IPS-20b (cell line): ENCODE measurements around the gene ACKR1.
A peak's percentile ranks its signal among the peaks of the same experiment; 100 is the strongest.

Source experiments
- H3K27ac ChIP-seq: one replicate; pipeline ENCODE4 v1.5.1; 2013; ENCODE audit warnings: low read length
- H3K27me3 ChIP-seq: 2 replicates; pipeline ENCODE4 v1.6.1; 2013; ENCODE audit warnings: mild to moderate bottlenecking, low read length, inconsistent platforms; ENCODE audit not compliant: insufficient read depth
- H3K36me3 ChIP-seq: 2 replicates; pipeline ENCODE4 v1.6.1; 2013; ENCODE audit warnings: low read depth, mild to moderate bottlenecking, inconsistent platforms, low read length, moderate library complexity; ENCODE audit not compliant: insufficient read depth
- H3K4me1 ChIP-seq: 2 replicates; pipeline ENCODE4 v1.6.1; 2013; ENCODE audit warnings: mild to moderate bottlenecking, control low read depth, inconsistent platforms, low read length, moderate library complexity; ENCODE audit not compliant: insufficient read depth
- H3K4me3 ChIP-seq: 2 replicates; pipeline ENCODE4 v1.5.1; 2013; ENCODE audit warnings: mild to moderate bottlenecking, low read length, inconsistent platforms
- H3K9ac ChIP-seq: 2 replicates; pipeline ENCODE4 v1.6.1; 2013; ENCODE audit warnings: low read depth, mild to moderate bottlenecking, inconsistent platforms, low read length, moderate library complexity
- H3K9me3 ChIP-seq: 2 replicates; pipeline ENCODE4 v1.6.1; 2013; ENCODE audit warnings: mild to moderate bottlenecking, low read depth, low read length, inconsistent platforms; ENCODE audit not compliant: insufficient read depth

ACKR1 gene

DNA sequence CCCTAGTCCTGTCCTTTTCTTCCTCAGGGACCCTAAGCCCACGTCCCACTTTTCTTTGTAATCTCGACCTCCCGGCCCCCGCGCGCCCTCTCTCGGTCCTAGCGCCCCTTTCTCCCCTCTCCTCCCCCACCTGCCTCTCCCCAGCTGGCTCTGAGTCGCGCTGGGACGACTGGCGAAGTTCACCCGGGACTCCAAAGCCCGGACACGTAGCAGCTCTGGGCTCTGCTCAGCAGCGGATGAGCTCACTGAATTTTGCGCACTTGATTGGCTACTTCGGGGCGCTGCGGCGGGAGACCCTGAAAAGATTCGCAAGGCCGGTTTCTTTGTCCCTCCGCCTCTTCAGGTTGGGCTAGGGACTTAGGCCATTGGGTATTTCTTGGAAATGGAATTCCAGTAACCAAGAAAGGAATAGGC lies 16.3 kb upstream of the ACKR1 start:
- Histone ChIP-seq H3K27ac (peak overlapping the region; percentile 86), H3K4me3 (peak overlapping the region; percentile 86), H3K9ac (peak overlapping the region; percentile 75; the same call in 1 of the 2 replicates), H3K9me3 (no peaks in the 10 kb centered on the region), H3K27me3 (peaks cover 11% of the 10 kb centered on the region), H3K4me1 (peaks cover 12% of the 10 kb centered on the region; the same call in 1 of the 2 replicates), H3K36me3 (no peaks in the 10 kb centered on the region)

DNA sequence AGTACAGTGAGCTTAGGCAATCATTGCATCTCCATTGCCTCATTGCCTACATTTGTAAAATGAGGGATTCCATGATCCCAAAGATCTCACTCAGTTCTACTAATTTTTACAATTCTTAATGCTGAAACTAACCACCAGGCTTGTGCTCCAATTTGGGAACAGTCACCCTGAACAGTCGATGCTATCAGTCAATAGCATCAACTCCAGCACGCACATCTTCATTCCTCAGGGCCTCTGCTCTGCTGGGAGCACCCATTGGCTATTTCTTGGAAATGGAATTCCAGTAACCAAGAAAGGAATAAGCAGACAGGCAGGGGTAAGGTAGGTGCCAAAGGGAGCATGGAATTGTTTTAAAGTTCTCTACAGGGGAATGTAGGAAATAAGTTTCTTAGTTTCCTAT lies 14.2 kb upstream of the ACKR1 start:
- peaks cover 12% of the 10 kb centered on the region; the same call in 1 of the 2 replicates for H3K4me1 ChIP-seq
- H3K27me3 ChIP-seq, result peaks cover 11% of the 10 kb centered on the region
- H3K9me3 ChIP-seq, result no peaks in the 10 kb centered on the region
- H3K36me3 ChIP-seq, result no peaks in the 10 kb centered on the region
- H3K9ac ChIP-seq, result no peak overlapping the region
- no peak overlapping the region for H3K4me3 ChIP-seq
- no peak overlapping the region for H3K27ac ChIP-seq

DNA sequence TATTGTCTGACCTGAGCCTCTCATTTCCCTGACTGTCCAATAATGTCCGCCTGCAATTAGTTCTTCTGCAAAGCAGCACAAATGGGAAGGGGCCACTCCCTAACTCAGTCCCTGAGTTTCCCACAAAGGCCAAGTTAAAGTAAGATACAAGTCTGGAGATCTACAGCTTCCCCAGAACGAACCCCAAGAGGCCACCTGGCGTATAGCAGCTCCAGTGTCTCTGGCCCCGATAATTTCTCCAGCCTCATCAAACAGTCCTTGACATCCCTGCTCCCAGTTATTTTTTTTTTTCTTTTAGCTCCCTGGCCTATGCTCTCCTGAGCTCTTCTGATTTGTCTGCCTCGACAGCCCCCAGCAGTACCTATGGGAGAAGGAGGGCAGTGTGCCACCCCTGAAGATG lies 8.1 kb upstream of the ACKR1 start:
- Histone ChIP-seq H3K27me3 (no peaks in the 10 kb centered on the region), H3K36me3 (no peaks in the 10 kb centered on the region), H3K9ac (no peak overlapping the region), H3K9me3 (no peaks in the 10 kb centered on the region), H3K4me1 (no peaks in the 10 kb centered on the region), H3K27ac (no peak overlapping the region), H3K4me3 (no peak overlapping the region)

DNA sequence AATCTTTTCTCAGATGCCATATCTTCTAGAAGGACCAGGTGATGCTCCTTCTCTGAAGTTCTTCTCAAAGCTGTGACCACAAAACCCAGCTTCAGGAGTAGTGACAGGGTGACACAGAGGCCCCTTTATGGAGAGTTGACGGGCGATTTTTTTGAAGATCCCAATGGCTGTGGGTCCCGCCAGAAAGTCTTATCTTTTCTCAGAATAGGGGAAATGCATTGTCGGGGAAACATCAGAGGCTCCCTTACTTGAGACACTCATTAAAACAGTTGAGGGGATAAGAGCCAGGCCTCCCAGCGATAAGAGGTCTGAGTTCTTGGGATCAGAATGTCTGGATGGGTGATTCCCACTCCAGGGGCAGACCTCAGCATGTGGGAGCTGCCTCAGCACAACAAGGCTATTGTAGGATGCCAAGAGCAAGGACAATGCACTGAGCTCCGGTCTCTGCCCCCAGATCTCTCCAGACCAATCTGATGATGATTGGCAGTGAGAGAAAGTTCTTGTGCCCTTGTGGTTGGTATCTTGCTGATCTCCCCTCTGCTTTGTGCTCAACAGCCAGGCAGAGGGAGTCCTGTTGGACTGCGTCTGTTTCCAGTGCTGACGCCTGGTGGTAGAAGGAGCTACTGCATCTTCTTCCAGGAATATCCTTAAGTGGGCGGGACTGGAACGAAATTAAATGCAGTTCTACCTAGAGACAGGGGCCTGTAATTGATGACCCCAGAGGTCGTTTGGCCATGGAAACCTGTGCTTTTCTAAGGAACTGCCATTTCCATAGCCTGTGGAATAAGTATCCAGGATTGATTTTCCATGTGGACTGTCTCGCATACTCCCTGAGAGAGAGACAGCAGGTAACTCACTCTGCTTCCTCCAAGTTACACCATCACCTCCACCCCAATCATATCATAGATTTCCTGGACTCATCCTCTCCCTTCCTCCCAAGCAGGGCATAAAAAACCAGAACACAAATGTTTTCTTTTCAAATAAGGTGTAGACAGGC lies 6.8 kb upstream of the ACKR1 start:
- Histone ChIP-seq H3K9ac (no peak overlapping the region), H3K27ac (no peak overlapping the region), H3K36me3 (no peaks in the 10 kb centered on the region), H3K4me1 (no peaks in the 10 kb centered on the region), H3K4me3 (no peak overlapping the region), H3K9me3 (no peaks in the 10 kb centered on the region), H3K27me3 (no peaks in the 10 kb centered on the region)

DNA sequence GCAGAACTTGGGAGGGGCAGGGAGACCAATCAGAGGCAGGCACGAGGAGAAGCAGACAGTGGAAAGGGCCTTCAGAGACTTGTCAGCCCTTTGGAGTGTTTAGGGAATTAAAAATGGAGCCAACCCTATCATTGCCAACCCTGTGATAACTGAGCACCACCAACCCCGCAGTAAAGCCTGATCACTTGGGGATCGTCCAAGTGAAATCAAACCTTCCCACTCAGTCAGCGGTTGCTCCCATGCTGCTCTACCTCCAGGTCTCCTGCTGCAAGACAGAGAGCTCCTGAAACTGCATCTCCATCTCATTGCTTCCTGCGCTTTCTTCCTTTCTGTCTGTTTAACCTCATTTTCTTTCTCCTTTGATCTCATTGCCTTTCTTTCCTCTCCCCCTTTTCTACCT lies 4.8 kb upstream of the ACKR1 start:
- Histone ChIP-seq H3K27ac (no peak overlapping the region), H3K4me1 (no peaks in the 10 kb centered on the region), H3K36me3 (no peaks in the 10 kb centered on the region), H3K9me3 (no peaks in the 10 kb centered on the region), H3K27me3 (no peaks in the 10 kb centered on the region; the same call in 1 of the 2 replicates), H3K9ac (no peak overlapping the region), H3K4me3 (no peak overlapping the region)

DNA sequence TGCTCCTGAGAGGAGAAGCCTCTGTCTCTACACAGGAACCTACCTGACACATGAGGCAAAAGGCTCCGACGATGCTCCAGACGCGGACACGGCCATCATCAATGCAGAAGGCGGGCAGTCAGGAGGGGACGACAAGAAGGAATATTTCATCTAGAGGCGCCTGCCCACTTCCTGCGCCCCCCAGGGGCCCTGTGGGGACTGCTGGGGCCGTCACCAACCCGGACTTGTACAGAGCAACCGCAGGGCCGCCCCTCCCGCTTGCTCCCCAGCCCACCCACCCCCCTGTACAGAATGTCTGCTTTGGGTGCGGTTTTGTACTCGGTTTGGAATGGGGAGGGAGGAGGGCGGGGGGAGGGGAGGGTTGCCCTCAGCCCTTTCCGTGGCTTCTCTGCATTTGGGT lies 3.9 kb upstream of the ACKR1 start:
- no peak overlapping the region for H3K4me3 ChIP-seq

DNA sequence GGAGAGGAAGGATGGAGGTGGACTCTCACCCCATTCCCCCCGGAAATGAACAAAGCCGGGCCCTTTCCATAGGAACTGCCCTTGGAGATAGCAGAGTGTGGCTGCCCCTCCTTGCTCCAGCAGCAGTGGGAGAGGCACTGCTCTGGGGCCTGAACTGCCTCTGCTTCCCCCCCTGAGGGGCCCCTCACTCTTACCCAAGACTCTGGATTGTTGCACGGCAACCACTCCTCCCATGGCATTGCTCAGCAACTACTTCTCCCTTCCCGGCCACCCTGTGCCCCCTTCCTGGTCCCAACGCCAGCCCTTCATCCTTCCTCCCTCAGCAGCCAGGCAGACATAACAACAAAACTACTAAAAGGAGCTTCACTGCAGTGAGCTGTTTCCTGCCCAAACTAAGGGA lies 3.0 kb upstream of the ACKR1 start:
- H3K27me3 ChIP-seq, result no peaks in the 10 kb centered on the region; the same call in 1 of the 2 replicates
- H3K4me3 ChIP-seq, result no peak overlapping the region

More for the DNA sequence above, 3.9 kb upstream of the ACKR1 start:
- Histone ChIP-seq H3K36me3 (no peaks in the 10 kb centered on the region), H3K27ac (no peak overlapping the region), H3K4me1 (no peaks in the 10 kb centered on the region), H3K9ac (no peak overlapping the region), H3K9me3 (no peaks in the 10 kb centered on the region), H3K27me3 (no peaks in the 10 kb centered on the region; the same call in 1 of the 2 replicates)

DNA sequence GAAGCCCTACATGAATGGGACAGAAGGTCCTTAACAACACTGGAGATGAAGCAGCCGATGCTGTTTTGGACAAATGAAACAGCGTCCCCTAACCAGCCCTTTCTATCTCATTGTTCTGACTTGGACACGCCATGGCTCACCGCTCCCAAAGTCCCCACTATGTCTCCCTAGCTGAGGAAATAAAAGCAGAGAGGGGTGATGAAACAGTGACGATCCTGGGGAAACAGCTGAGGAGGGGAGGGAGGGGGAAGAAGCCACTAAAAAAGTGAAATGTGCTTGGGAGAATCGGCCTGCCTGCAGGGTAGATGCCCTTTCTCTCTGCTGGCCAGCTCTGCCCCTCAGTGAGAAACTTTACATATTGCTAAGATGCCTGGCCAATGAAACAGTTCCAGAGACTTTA lies 1.1 kb upstream of the ACKR1 start:
- H3K4me1 ChIP-seq, result peaks cover 4% of the 10 kb centered on the region; the same call in 1 of the 2 replicates
- H3K36me3 ChIP-seq, result no peaks in the 10 kb centered on the region
- H3K9ac ChIP-seq, result no peak overlapping the region
- no peaks in the 10 kb centered on the region for H3K9me3 ChIP-seq
- no peak overlapping the region for H3K27ac ChIP-seq
- peaks cover 12% of the 10 kb centered on the region for H3K27me3 ChIP-seq
- no peak overlapping the region for H3K4me3 ChIP-seq

More for the DNA sequence above, 3.0 kb upstream of the ACKR1 start:
- H3K4me1 ChIP-seq, result no peaks in the 10 kb centered on the region
- H3K27ac ChIP-seq, result no peak overlapping the region
- H3K9me3 ChIP-seq, result no peaks in the 10 kb centered on the region
- H3K36me3 ChIP-seq, result no peaks in the 10 kb centered on the region
- no peak overlapping the region for H3K9ac ChIP-seq

DNA sequence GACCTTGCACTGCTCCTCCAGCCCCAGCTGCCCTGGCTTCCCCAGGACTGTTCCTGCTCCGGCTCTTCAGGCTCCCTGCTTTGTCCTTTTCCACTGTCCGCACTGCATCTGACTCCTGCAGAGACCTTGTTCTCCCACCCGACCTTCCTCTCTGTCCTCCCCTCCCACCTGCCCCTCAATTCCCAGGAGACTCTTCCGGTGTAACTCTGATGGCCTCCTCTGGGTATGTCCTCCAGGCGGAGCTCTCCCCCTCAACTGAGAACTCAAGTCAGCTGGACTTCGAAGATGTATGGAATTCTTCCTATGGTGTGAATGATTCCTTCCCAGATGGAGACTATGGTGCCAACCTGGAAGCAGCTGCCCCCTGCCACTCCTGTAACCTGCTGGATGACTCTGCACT lies 550 bp downstream of the ACKR1 start:
- Histone ChIP-seq H3K9ac (no peak overlapping the region), H3K4me3 (no peak overlapping the region), H3K27me3 (peaks cover 12% of the 10 kb centered on the region), H3K36me3 (no peaks in the 10 kb centered on the region), H3K9me3 (no peaks in the 10 kb centered on the region), H3K4me1 (peaks cover 10% of the 10 kb centered on the region; the same call in 1 of the 2 replicates), H3K27ac (no peak overlapping the region)

DNA sequence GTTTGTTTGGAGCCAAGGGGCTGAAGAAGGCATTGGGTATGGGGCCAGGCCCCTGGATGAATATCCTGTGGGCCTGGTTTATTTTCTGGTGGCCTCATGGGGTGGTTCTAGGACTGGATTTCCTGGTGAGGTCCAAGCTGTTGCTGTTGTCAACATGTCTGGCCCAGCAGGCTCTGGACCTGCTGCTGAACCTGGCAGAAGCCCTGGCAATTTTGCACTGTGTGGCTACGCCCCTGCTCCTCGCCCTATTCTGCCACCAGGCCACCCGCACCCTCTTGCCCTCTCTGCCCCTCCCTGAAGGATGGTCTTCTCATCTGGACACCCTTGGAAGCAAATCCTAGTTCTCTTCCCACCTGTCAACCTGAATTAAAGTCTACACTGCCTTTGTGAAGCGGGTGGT lies 1.4 kb downstream of the ACKR1 start:
- no peaks in the 10 kb centered on the region for H3K36me3 ChIP-seq
- no peak overlapping the region for H3K4me3 ChIP-seq
- H3K9me3 ChIP-seq, result no peaks in the 10 kb centered on the region
- no peak overlapping the region for H3K27ac ChIP-seq
- no peak overlapping the region for H3K9ac ChIP-seq
- H3K4me1 ChIP-seq, result peaks cover 10% of the 10 kb centered on the region; the same call in 1 of the 2 replicates
- H3K27me3 ChIP-seq, result peaks cover 12% of the 10 kb centered on the region

DNA sequence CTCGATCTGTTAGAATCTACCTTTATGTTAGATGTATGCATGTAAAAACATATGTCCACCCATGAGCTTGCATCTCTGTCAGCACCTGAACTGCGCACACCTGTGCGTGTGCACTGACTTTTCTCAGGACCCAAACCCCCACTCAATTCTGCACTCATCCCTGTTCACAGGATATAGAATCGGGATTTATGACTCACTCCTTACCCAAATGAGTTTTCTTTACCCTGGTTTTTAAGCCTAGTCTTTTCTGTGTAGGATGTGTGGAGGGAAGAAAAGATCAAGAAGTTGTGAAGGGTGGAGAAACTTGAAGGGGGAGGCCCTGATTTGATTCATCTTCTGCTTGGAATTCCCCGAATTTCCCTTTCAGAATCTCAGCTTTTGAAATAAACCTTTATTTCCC lies 2.4 kb downstream of the ACKR1 start:
- Histone ChIP-seq H3K4me1 (peaks cover 10% of the 10 kb centered on the region; the same call in 1 of the 2 replicates), H3K27ac (no peak overlapping the region), H3K27me3 (peaks cover 12% of the 10 kb centered on the region), H3K9me3 (no peaks in the 10 kb centered on the region), H3K9ac (no peak overlapping the region), H3K4me3 (no peak overlapping the region), H3K36me3 (no peaks in the 10 kb centered on the region)

DNA sequence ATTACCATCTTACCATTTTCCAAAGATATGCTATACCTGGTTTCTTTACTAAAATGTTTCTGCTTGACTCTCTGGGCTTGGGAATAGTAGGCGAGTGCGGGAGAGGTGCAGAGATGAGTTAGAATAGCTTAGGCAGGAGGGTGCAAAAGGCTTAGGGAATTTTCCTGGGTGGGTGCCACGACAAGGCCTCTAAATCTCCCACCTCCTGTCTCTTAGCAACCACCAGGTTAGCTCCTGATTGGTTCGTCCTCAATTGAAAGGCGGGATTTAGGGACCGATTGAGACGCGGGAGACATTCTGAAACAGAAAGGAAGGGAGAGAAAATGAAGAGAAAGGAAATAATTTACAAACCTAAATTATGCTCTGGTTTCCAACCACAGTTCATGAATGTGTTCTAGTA lies 3.1 kb downstream of the ACKR1 start:
- Histone ChIP-seq H3K4me1 (peaks cover 10% of the 10 kb centered on the region; the same call in 1 of the 2 replicates), H3K9ac (no peak overlapping the region), H3K4me3 (peak overlapping the region; percentile 68), H3K9me3 (no peaks in the 10 kb centered on the region), H3K27ac (no peak overlapping the region), H3K27me3 (peaks cover 12% of the 10 kb centered on the region), H3K36me3 (no peaks in the 10 kb centered on the region)
